ENCODE data around the gene MUC20. TPM values are rescaled to one million over a fixed set of nuclear protein-coding genes. Genes with fewer than 3 reads are reported as not detected.

MUC20 gene
- total RNA-seq, 2 donors from 2014 or later = 3.4 to 5.0 TPM

GRCh38 chr3:195763843-195764825 lies 43.4 kb downstream of the MUC20 start:
- DNase-seq (ENCODE audit: low spot score) = no peak
- no peak for TF ChIP-seq CTCF (IDR thresholded peaks at IDR 0.05)
- no peaks in the 10 kb centered on the region for H3K9me3 ChIP-seq
- H3K27ac ChIP-seq = no peak overlapping the region
- no peak overlapping the region for H3K4me3 ChIP-seq
- no peaks in the 10 kb centered on the region for H3K4me1 ChIP-seq
- no peaks in the 10 kb centered on the region for H3K36me3 ChIP-seq
- no peaks in the 10 kb centered on the region for H3K27me3 ChIP-seq

GRCh38 chr3:195764961-195765706 lies 44.4 kb downstream of the MUC20 start:
- TF ChIP-seq CTCF (IDR thresholded peaks at IDR 0.05) = no peak
- H3K4me1 ChIP-seq = no peaks in the 10 kb centered on the region
- H3K9me3 ChIP-seq = no peaks in the 10 kb centered on the region
- no peaks in the 10 kb centered on the region for H3K36me3 ChIP-seq
- H3K4me3 ChIP-seq = no peak overlapping the region
- no peak for DNase-seq (ENCODE audit: low spot score)
- no peaks in the 10 kb centered on the region for H3K27me3 ChIP-seq
- H3K27ac ChIP-seq = no peak overlapping the region

- TF ChIP-seq CTCF (IDR thresholded peaks at IDR 0.05) = no peak
- DNase-seq (ENCODE audit: low spot score) = no peak
- no peak overlapping the region for H3K4me3 ChIP-seq
- no peaks in the 10 kb centered on the region for H3K27me3 ChIP-seq
- no peaks in the 10 kb centered on the region for H3K4me1 ChIP-seq
- no peaks in the 10 kb centered on the region for H3K36me3 ChIP-seq
- no peak overlapping the region for H3K27ac ChIP-seq
- H3K9me3 ChIP-seq = no peaks in the 10 kb centered on the region
Observed at GRCh38 chr3:195766671-195767070, 45.9 kb downstream of the MUC20 start.

DNA sequence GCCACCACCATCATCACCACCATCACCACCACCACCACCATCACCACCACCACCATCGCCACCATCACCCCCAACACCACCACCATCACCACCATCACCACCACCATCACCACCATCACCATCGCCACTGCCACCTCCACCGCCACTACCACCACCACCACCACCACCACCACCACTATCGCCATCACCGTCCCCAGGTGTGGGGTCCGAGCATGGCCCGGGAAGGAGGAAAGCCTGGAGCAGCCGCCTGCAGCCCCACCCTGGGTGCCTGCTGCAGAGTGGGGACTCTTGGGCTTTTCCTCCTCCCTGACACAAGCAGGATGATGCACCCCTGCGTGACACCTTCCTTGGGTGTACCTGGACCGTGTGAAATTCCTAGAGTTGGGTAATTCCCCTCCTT lies 47.0 kb downstream of the MUC20 start:
- no peaks in the 10 kb centered on the region for H3K27me3 ChIP-seq
- TF ChIP-seq CTCF (IDR thresholded peaks at IDR 0.05) = no peak
- no peaks in the 10 kb centered on the region for H3K4me1 ChIP-seq
- DNase-seq (ENCODE audit: low spot score) = no peak
- H3K4me3 ChIP-seq = no peak overlapping the region
- no peaks in the 10 kb centered on the region for H3K9me3 ChIP-seq
- H3K36me3 ChIP-seq = no peaks in the 10 kb centered on the region
- H3K27ac ChIP-seq = no peak overlapping the region

GRCh38 chr3:195768414-195768813 lies 47.6 kb downstream of the MUC20 start:
- TF ChIP-seq CTCF (IDR thresholded peaks at IDR 0.05) = no peak
- no peaks in the 10 kb centered on the region for H3K4me1 ChIP-seq
- no peak overlapping the region for H3K4me3 ChIP-seq
- H3K36me3 ChIP-seq = no peaks in the 10 kb centered on the region
- no peaks in the 10 kb centered on the region for H3K9me3 ChIP-seq
- no peak overlapping the region for H3K27ac ChIP-seq
- no peaks in the 10 kb centered on the region for H3K27me3 ChIP-seq
- no peak for DNase-seq (ENCODE audit: low spot score)

Data from right atrium auricular region (tissue), 2 donors.